ENCODE measurements around the gene SP3. TPM values are rescaled to one million over a fixed set of nuclear protein-coding genes. Genes with fewer than 3 reads are reported as not detected.

The SP3 gene
- total RNA-seq, 2 experiments from 2014 or later: 115 to 150 TPM

DNA sequence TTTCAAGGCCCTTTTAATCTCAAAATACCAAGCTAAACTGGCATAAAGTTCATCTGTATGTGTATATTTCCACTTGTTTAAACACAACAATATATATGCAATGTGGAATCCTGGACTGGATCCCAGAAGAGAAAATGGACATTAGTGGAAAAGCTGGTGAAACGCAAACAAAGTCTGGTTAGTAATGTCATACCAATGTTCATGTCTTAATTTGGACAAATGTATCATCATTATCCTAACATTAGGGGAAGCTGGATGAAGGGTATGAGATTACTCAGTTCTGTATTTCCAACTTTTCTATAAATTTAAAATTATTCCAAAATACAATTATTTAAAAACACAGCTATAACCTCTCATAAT, 3.8 kb downstream of the SP3 start:
- Histone ChIP-seq H3K9me3 (ENCODE audit: low read length) (peaks cover 15% of the 10 kb centered on the region), H3K36me3 (ENCODE audit: insufficient read depth, low read length) (peaks cover 75% of the 10 kb centered on the region), H3K9me2 (ENCODE audit: insufficient read depth, low read length) (no peaks in the 10 kb centered on the region), H3K4me3 (ENCODE audit: low read depth, low read length, poor library complexity, severe bottlenecking) (peak overlapping the region; percentile 100), H2AFZ (ENCODE audit: low read length) (no peak overlapping the region), H3K27ac (ENCODE audit: low read depth, low read length, poor library complexity, severe bottlenecking) (no peak overlapping the region), H4K20me1 (ENCODE audit: insufficient read depth, low read length) (peaks cover 40% of the 10 kb centered on the region), H3K79me2 (ENCODE audit: insufficient read depth, low read depth, low read length) (peaks cover 76% of the 10 kb centered on the region), H3K4me1 (ENCODE audit: insufficient read depth, low read length, poor library complexity, severe bottlenecking) (peaks cover 55% of the 10 kb centered on the region), H3K4me2 (ENCODE audit: low read length) (peak overlapping the region; percentile 69)
- intact Hi-C loops (cut with micrococcal nuclease; ENCODE audit: unreplicated experiment): loop anchor here (5.0 to 10.0 kb wide), 4 partner anchors 283 to 636 kb away; partner anchors contain the start of genes OLA1 and WIPF1
- ChIA-PET POLR2A (interaction anchor here (0.6 to 2.4 kb wide), 3 partner anchors 16 to 250 kb away, joined by 3 to 7 read pairs (median 3); no protein-coding TSS in a partner anchor), CTCF (ENCODE audit: unreplicated experiment) (no interaction called here)
- no TSS peak for BruUV-seq (replicated peaks)
- no peak for DNase-seq (ENCODE audit: low spot score)
- TF ChIP-seq CTCF (conservative IDR thresholded peaks at IDR 0.05; ENCODE audit: low read length) (no peak), EZH2phosphoT487 (IDR thresholded peaks at IDR 0.05; ENCODE audit: borderline replicate concordance, low read depth, low read length) (no peak)

DNA sequence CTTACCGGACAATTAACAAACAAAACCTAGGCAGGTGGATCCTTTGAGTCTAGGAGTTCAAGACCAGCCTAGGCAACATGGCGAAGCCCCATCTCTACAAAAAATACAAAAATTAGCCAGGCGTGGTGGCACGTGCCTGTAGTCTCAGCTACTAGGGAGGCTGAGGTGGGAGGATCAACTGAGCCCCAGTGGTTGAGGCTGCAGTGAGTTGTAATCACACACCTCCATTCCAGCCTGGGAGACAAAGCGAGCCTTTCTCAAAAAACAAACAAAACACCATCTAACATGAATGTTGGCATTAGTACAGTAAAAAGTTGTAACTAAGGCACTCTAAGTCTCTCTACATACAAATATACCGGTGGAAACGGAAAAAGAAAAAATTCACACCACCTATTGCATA, 5.3 kb downstream of the SP3 start:
- TF ChIP-seq EZH2phosphoT487 (IDR thresholded peaks at IDR 0.05; ENCODE audit: borderline replicate concordance, low read depth, low read length): no peak
- TF ChIP-seq CTCF (conservative IDR thresholded peaks at IDR 0.05; ENCODE audit: low read length): no peak
- Histone ChIP-seq H4K20me1 (ENCODE audit: insufficient read depth, low read length) (peaks cover 50% of the 10 kb centered on the region), H3K9me2 (ENCODE audit: insufficient read depth, low read length) (no peaks in the 10 kb centered on the region), H3K9me3 (ENCODE audit: low read length) (peaks cover 15% of the 10 kb centered on the region), H3K36me3 (ENCODE audit: insufficient read depth, low read length) (peaks cover 87% of the 10 kb centered on the region), H3K27ac (ENCODE audit: low read depth, low read length, poor library complexity, severe bottlenecking) (peak overlapping the region; percentile 8), H3K4me2 (ENCODE audit: low read length) (peak overlapping the region; percentile 63), H3K4me1 (ENCODE audit: insufficient read depth, low read length, poor library complexity, severe bottlenecking) (peaks cover 52% of the 10 kb centered on the region), H3K79me2 (ENCODE audit: insufficient read depth, low read depth, low read length) (peaks cover 85% of the 10 kb centered on the region), H2AFZ (ENCODE audit: low read length) (no peak overlapping the region), H3K4me3 (ENCODE audit: low read depth, low read length, poor library complexity, severe bottlenecking) (peak overlapping the region; percentile 100)
- intact Hi-C loops (cut with micrococcal nuclease; ENCODE audit: unreplicated experiment): loop anchor here (5.0 to 10.0 kb wide), 4 partner anchors 285 to 637 kb away; partner anchors contain the start of genes OLA1 and WIPF1
- POLR2A ChIA-PET: interaction anchor here (0.7 to 1.0 kb wide), 2 partner anchors 8 to 10 kb away, joined by 3 to 4 read pairs; no protein-coding TSS in a partner anchor
- CTCF ChIA-PET (ENCODE audit: unreplicated experiment): no interaction called here
- no peak for DNase-seq (ENCODE audit: low spot score)
- BruUV-seq (replicated peaks): no TSS peak

GRCh38 chr2:173959358-173959884, 5.8 kb downstream of the SP3 start:
- intact Hi-C loops (cut with micrococcal nuclease; ENCODE audit: unreplicated experiment): no loop called here

More at GRCh38 chr2:173959358-173959884, 5.8 kb downstream of the SP3 start:
- H3K4me1 ChIP-seq (ENCODE audit: insufficient read depth, low read length, poor library complexity, severe bottlenecking): peaks cover 52% of the 10 kb centered on the region
- no TSS peak for BruUV-seq (replicated peaks)
- ChIA-PET CTCF (ENCODE audit: unreplicated experiment) (no interaction called here), POLR2A (interaction anchor here (0.7 kb wide), 2 partner anchors 60 to 528 kb away, joined by 4 to 6 read pairs; no protein-coding TSS in a partner anchor)
- peaks cover 90% of the 10 kb centered on the region for H3K79me2 ChIP-seq (ENCODE audit: insufficient read depth, low read depth, low read length)
- H4K20me1 ChIP-seq (ENCODE audit: insufficient read depth, low read length): peaks cover 55% of the 10 kb centered on the region
- H3K27ac ChIP-seq (ENCODE audit: low read depth, low read length, poor library complexity, severe bottlenecking): peak overlapping the region; percentile 8
- peak overlapping the region; percentile 100 for H3K4me3 ChIP-seq (ENCODE audit: low read depth, low read length, poor library complexity, severe bottlenecking)
- H3K9me2 ChIP-seq (ENCODE audit: insufficient read depth, low read length): no peaks in the 10 kb centered on the region
- H3K4me2 ChIP-seq (ENCODE audit: low read length): peak overlapping the region; percentile 63
- H3K36me3 ChIP-seq (ENCODE audit: insufficient read depth, low read length): peaks cover 90% of the 10 kb centered on the region
- no peak overlapping the region for H2AFZ ChIP-seq (ENCODE audit: low read length)
- peaks cover 15% of the 10 kb centered on the region for H3K9me3 ChIP-seq (ENCODE audit: low read length)
- no peak for TF ChIP-seq CTCF (conservative IDR thresholded peaks at IDR 0.05; ENCODE audit: low read length)
- TF ChIP-seq EZH2phosphoT487 (IDR thresholded peaks at IDR 0.05; ENCODE audit: borderline replicate concordance, low read depth, low read length): no peak
- DNase-seq (ENCODE audit: low spot score): no peak
